ENCODE data around the gene NTM.

Gene NTM

GRCh38 chr11:132131047-132131446, 760.6 kb downstream of the NTM start:
- Histone ChIP-seq H3K4me1 (ENCODE audit: insufficient read depth, low read length) (peaks cover 30% of the 10 kb centered on the region), H3K9ac (ENCODE audit: low read depth, low read length) (no peak overlapping the region), H3K9me3 (ENCODE audit: insufficient read depth, low read depth, low read length) (no peaks in the 10 kb centered on the region), H3K36me3 (ENCODE audit: insufficient read depth, low read depth, low read length) (no peaks in the 10 kb centered on the region), H3K27me3 (ENCODE audit: insufficient read depth, low read length) (no peaks in the 10 kb centered on the region), H3K27ac (ENCODE audit: low read length) (no peak overlapping the region), H3K4me3 (ENCODE audit: low read length) (no peak overlapping the region)

GRCh38 chr11:132131961-132132360, 761.5 kb downstream of the NTM start:
- Histone ChIP-seq H3K27me3 (ENCODE audit: insufficient read depth, low read length) (no peaks in the 10 kb centered on the region), H3K4me3 (ENCODE audit: low read length) (no peak overlapping the region), H3K9ac (ENCODE audit: low read depth, low read length) (no peak overlapping the region), H3K9me3 (ENCODE audit: insufficient read depth, low read depth, low read length) (no peaks in the 10 kb centered on the region), H3K4me1 (ENCODE audit: insufficient read depth, low read length) (peaks cover 25% of the 10 kb centered on the region), H3K36me3 (ENCODE audit: insufficient read depth, low read depth, low read length) (no peaks in the 10 kb centered on the region), H3K27ac (ENCODE audit: low read length) (no peak overlapping the region)

- Histone ChIP-seq H3K4me3 (ENCODE audit: low read length) (no peak overlapping the region), H3K4me1 (ENCODE audit: insufficient read depth, low read length) (peaks cover 25% of the 10 kb centered on the region), H3K27ac (ENCODE audit: low read length) (no peak overlapping the region), H3K36me3 (ENCODE audit: insufficient read depth, low read depth, low read length) (no peaks in the 10 kb centered on the region), H3K9me3 (ENCODE audit: insufficient read depth, low read depth, low read length) (no peaks in the 10 kb centered on the region), H3K27me3 (ENCODE audit: insufficient read depth, low read length) (no peaks in the 10 kb centered on the region), H3K9ac (ENCODE audit: low read depth, low read length) (no peak overlapping the region)
Measured at GRCh38 chr11:132134322-132134721, 763.9 kb downstream of the NTM start.

- H3K27me3 ChIP-seq (ENCODE audit: insufficient read depth, low read length), result no peaks in the 10 kb centered on the region
- no peak overlapping the region for H3K9ac ChIP-seq (ENCODE audit: low read depth, low read length)
- H3K36me3 ChIP-seq (ENCODE audit: insufficient read depth, low read depth, low read length), result no peaks in the 10 kb centered on the region
- no peak overlapping the region for H3K4me3 ChIP-seq (ENCODE audit: low read length)
- H3K9me3 ChIP-seq (ENCODE audit: insufficient read depth, low read depth, low read length), result no peaks in the 10 kb centered on the region
- H3K27ac ChIP-seq (ENCODE audit: low read length), result no peak overlapping the region
- H3K4me1 ChIP-seq (ENCODE audit: insufficient read depth, low read length), result peaks cover 8% of the 10 kb centered on the region; the same call in 1 of the 2 replicates
Measured at GRCh38 chr11:132137289-132137980, 767.0 kb downstream of the NTM start.

DNA sequence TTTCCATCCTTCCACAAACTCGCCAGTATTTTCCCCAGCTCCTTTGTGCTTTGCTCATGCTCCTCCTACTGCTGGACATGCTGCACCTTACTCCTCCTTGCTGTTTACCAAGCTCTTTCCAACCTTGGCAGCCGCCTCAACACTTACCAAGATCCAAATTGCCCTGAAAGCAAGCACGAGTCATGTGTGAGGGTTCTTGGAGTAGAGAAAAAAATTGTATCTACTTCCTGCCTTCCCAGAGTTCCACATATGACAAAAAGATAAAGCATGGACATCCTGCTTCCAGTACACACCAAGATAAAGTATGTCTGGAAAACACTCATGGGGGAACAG, 767.5 kb downstream of the NTM start:
- Histone ChIP-seq H3K4me1 (ENCODE audit: insufficient read depth, low read length) (peaks cover 5% of the 10 kb centered on the region; the same call in 1 of the 2 replicates), H3K27me3 (ENCODE audit: insufficient read depth, low read length) (no peaks in the 10 kb centered on the region), H3K27ac (ENCODE audit: low read length) (no peak overlapping the region), H3K9ac (ENCODE audit: low read depth, low read length) (no peak overlapping the region), H3K9me3 (ENCODE audit: insufficient read depth, low read depth, low read length) (no peaks in the 10 kb centered on the region), H3K36me3 (ENCODE audit: insufficient read depth, low read depth, low read length) (no peaks in the 10 kb centered on the region), H3K4me3 (ENCODE audit: low read length) (no peak overlapping the region)

DNA sequence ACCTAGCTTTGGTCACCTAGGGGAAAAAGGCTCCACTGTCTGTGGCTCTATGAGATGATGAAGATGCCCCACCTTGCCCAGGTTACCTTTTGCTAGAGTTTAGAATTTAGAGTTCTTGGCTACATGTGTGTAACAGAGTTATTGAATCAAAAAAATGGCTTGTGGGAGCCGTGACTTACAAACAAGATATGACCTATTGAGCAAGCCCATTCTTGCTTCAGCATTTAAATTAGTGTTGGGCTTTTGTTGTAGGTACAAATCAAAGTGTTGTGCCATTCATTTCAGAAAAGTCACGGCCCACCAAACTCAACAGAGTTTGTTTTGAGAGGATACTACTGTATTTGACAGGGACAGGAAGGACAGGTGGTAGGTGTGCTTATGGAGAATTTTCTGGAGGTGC, 768.8 kb downstream of the NTM start:
- Histone ChIP-seq H3K4me3 (ENCODE audit: low read length) (no peak overlapping the region), H3K27me3 (ENCODE audit: insufficient read depth, low read length) (no peaks in the 10 kb centered on the region), H3K9me3 (ENCODE audit: insufficient read depth, low read depth, low read length) (no peaks in the 10 kb centered on the region), H3K9ac (ENCODE audit: low read depth, low read length) (no peak overlapping the region), H3K4me1 (ENCODE audit: insufficient read depth, low read length) (no peaks in the 10 kb centered on the region), H3K36me3 (ENCODE audit: insufficient read depth, low read depth, low read length) (no peaks in the 10 kb centered on the region), H3K27ac (ENCODE audit: low read length) (no peak overlapping the region)

- Histone ChIP-seq H3K9me3 (ENCODE audit: insufficient read depth, low read depth, low read length) (no peaks in the 10 kb centered on the region), H3K27me3 (ENCODE audit: insufficient read depth, low read length) (no peaks in the 10 kb centered on the region), H3K36me3 (ENCODE audit: insufficient read depth, low read depth, low read length) (no peaks in the 10 kb centered on the region), H3K27ac (ENCODE audit: low read length) (no peak overlapping the region), H3K4me3 (ENCODE audit: low read length) (no peak overlapping the region), H3K9ac (ENCODE audit: low read depth, low read length) (no peak overlapping the region), H3K4me1 (ENCODE audit: insufficient read depth, low read length) (no peaks in the 10 kb centered on the region)
Measured at GRCh38 chr11:132140056-132140455, 769.6 kb downstream of the NTM start.

GRCh38 chr11:132142121-132142520, 771.7 kb downstream of the NTM start:
- H3K36me3 ChIP-seq (ENCODE audit: insufficient read depth, low read depth, low read length), result no peaks in the 10 kb centered on the region
- H3K9me3 ChIP-seq (ENCODE audit: insufficient read depth, low read depth, low read length), result no peaks in the 10 kb centered on the region
- H3K4me3 ChIP-seq (ENCODE audit: low read length), result no peak overlapping the region
- no peak overlapping the region for H3K27ac ChIP-seq (ENCODE audit: low read length)
- H3K4me1 ChIP-seq (ENCODE audit: insufficient read depth, low read length), result no peaks in the 10 kb centered on the region
- no peak overlapping the region for H3K9ac ChIP-seq (ENCODE audit: low read depth, low read length)
- H3K27me3 ChIP-seq (ENCODE audit: insufficient read depth, low read length), result no peaks in the 10 kb centered on the region

DNA sequence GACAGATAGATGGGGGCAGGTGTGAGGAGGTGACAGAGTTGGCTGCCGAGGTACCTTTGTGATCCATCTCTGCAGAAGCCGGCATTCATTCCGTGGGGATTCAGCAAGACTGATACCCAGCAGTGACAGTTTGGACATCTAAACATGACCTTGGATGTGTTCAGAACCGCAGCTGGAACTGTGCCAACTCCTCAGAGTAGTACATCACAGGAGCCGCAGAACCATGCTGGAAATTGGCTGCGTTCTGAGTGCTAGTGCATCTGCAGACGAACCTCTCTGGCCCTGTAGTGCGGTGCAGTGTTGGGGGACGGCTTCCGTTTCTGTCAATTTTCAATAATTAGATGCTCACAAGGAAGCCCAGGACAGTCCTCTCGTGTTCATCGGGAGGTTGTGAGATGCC, 772.1 kb downstream of the NTM start:
- H3K27me3 ChIP-seq (ENCODE audit: insufficient read depth, low read length), result no peaks in the 10 kb centered on the region
- H3K9ac ChIP-seq (ENCODE audit: low read depth, low read length), result no peak overlapping the region
- H3K36me3 ChIP-seq (ENCODE audit: insufficient read depth, low read depth, low read length), result no peaks in the 10 kb centered on the region
- H3K4me3 ChIP-seq (ENCODE audit: low read length), result no peak overlapping the region
- no peaks in the 10 kb centered on the region for H3K4me1 ChIP-seq (ENCODE audit: insufficient read depth, low read length)
- H3K9me3 ChIP-seq (ENCODE audit: insufficient read depth, low read depth, low read length), result no peaks in the 10 kb centered on the region
- no peak overlapping the region for H3K27ac ChIP-seq (ENCODE audit: low read length)

GRCh38 chr11:132147464-132147863, 777.0 kb downstream of the NTM start:
- no peak overlapping the region for H3K27ac ChIP-seq (ENCODE audit: low read length)
- H3K27me3 ChIP-seq (ENCODE audit: insufficient read depth, low read length), result no peaks in the 10 kb centered on the region
- no peaks in the 10 kb centered on the region; the same call in 1 of the 2 replicates for H3K4me1 ChIP-seq (ENCODE audit: insufficient read depth, low read length)
- H3K36me3 ChIP-seq (ENCODE audit: insufficient read depth, low read depth, low read length), result no peaks in the 10 kb centered on the region
- H3K9ac ChIP-seq (ENCODE audit: low read depth, low read length), result no peak overlapping the region
- H3K4me3 ChIP-seq (ENCODE audit: low read length), result no peak overlapping the region
- peaks cover 10% of the 10 kb centered on the region for H3K9me3 ChIP-seq (ENCODE audit: insufficient read depth, low read depth, low read length)

DNA sequence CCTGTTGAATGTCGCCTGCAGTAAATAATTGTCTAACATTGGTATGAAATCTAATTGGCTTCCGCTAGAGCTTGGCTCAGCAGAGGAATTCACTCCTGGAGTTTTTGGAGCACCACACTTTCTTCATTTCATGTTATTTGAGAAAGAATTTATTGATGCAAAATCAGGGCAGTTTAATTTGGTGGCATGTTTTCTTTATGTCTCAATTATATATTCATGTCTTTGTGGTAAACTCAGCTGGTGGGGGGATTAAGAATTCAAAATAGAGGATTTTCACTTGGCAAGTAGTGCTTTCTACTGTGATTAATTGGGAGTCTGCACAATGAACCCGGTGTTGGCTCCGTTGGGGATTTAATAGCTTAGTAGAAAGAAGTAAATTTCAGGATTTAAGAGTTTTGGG, 784.4 kb downstream of the NTM start:
- Histone ChIP-seq H3K36me3 (ENCODE audit: insufficient read depth, low read depth, low read length) (no peaks in the 10 kb centered on the region), H3K9me3 (ENCODE audit: insufficient read depth, low read depth, low read length) (peaks cover 7% of the 10 kb centered on the region), H3K4me1 (ENCODE audit: insufficient read depth, low read length) (no peaks in the 10 kb centered on the region; the same call in 1 of the 2 replicates), H3K27ac (ENCODE audit: low read length) (no peak overlapping the region), H3K9ac (ENCODE audit: low read depth, low read length) (no peak overlapping the region), H3K4me3 (ENCODE audit: low read length) (no peak overlapping the region), H3K27me3 (ENCODE audit: insufficient read depth, low read length) (no peaks in the 10 kb centered on the region)

- H3K36me3 ChIP-seq (ENCODE audit: insufficient read depth, low read depth, low read length), result no peaks in the 10 kb centered on the region
- H3K4me3 ChIP-seq (ENCODE audit: low read length), result no peak overlapping the region
- no peaks in the 10 kb centered on the region for H3K4me1 ChIP-seq (ENCODE audit: insufficient read depth, low read length)
- no peaks in the 10 kb centered on the region for H3K9me3 ChIP-seq (ENCODE audit: insufficient read depth, low read depth, low read length)
- H3K27ac ChIP-seq (ENCODE audit: low read length), result no peak overlapping the region
- no peaks in the 10 kb centered on the region for H3K27me3 ChIP-seq (ENCODE audit: insufficient read depth, low read length)
- no peak overlapping the region for H3K9ac ChIP-seq (ENCODE audit: low read depth, low read length)
Measured at GRCh38 chr11:132158091-132158490, 787.7 kb downstream of the NTM start.

Measured in iPS-20b (cell line).